C4-2B (cell line): Measurements from ENCODE around the gene CYBC1.
"Not testable (repeated sequence)": the region's sequence is repeated elsewhere in the genome, so short reads cannot be mapped to it uniquely, and the experiment has no call there.

Experiments used
- H3K27ac ChIP-seq: fragments of 450-650 bp; 2 replicates; pipeline ENCODE4 v1.5.1; 2017
- ZFX ChIP-seq: fragments of 450-650 bp; IDR thresholded peaks from 2 replicates; pipeline ENCODE4 v1.6.1; 2017
- TF ChIP-seq, protein P1 (sequence below): fragments of 450-650 bp; conservative IDR thresholded peaks from 2 replicates; pipeline ENCODE4 v1.5.1; 2017; ENCODE audit warnings: mild to moderate bottlenecking

The CYBC1 gene

DNA sequence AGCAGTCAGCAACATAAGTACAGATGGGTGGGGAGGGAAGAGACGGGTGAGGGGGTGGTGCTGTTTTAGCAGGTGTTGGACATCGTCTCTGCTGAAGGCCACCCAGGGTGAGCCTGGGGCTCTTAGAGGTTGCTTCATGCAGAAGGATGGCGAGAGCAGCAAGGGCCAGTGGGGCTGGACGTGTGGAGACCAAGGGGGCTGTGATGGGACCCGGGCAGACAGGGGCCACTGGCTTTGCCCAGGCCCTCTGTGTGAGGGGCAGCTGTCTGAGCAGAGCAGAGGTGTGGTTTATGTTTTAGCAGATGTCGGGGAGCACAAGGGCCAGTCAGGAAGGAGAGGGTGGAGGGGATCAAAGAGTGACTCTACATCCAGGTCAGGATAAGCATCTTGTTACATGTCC, 12.8 kb upstream of the CYBC1 start:
- TF ChIP-seq ZFX = no peak
- TF ChIP-seq, protein P1, sequence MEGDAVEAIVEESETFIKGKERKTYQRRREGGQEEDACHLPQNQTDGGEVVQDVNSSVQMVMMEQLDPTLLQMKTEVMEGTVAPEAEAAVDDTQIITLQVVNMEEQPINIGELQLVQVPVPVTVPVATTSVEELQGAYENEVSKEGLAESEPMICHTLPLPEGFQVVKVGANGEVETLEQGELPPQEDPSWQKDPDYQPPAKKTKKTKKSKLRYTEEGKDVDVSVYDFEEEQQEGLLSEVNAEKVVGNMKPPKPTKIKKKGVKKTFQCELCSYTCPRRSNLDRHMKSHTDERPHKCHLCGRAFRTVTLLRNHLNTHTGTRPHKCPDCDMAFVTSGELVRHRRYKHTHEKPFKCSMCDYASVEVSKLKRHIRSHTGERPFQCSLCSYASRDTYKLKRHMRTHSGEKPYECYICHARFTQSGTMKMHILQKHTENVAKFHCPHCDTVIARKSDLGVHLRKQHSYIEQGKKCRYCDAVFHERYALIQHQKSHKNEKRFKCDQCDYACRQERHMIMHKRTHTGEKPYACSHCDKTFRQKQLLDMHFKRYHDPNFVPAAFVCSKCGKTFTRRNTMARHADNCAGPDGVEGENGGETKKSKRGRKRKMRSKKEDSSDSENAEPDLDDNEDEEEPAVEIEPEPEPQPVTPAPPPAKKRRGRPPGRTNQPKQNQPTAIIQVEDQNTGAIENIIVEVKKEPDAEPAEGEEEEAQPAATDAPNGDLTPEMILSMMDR = no peak
- H3K27ac ChIP-seq = no peak overlapping the region

DNA sequence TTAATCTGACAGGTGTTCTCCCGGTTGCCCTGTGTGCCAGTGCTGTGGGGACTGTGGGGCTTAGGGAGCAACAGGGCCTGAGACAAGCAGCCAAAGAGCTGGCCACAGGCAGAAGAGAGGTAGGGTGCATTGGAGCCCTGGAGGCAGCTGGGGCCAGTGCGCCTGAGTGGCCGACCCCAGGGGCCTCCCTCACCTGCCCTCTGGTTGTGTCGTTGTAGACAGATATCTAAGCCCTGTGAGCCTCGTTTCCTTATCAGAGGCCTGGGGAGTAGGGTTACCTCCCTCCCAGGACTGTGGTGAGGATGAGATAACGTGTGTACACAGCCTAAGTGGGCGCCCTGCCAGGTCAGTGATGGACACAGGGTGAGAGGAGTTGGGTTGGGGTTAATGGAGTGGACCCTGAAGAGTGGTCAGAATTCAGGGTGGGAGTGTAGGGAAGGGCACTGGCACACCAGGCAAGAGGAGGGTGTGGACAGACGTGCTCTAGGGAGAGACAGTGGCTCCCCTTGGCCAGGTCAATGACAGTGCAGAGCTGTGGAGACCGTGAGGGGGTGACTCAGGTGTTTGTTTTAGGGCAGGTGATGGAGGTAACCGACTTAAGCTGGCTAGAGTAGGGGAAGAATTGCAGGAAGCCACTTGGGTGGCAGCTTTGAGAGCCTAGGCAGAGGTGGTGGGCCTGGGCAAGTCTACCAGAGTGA, 11.4 kb upstream of the CYBC1 start:
- no peak for TF ChIP-seq ZFX
- TF ChIP-seq, protein P1 = no peak
- H3K27ac ChIP-seq = no peak overlapping the region

DNA sequence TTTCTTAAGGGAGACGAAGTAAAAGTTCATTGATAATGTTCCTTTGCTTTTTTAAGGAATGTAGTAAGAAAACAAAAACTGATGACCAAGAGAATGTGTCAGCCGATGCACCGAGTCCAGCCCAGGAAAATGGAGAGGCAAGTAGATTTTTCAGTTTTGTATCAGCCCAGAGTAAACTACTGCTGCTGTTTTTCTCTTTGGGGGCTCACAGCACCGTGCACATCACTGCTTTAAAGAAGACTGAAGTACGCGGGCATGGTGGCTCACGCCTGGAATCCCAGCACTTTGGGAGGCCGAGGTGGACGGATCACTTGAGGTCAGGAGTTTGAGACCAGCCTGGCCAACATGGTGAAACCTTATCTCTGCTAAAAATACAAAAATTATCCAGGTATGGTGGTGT, 9.4 kb upstream of the CYBC1 start:
- not testable (repeated sequence) for H3K27ac ChIP-seq

DNA sequence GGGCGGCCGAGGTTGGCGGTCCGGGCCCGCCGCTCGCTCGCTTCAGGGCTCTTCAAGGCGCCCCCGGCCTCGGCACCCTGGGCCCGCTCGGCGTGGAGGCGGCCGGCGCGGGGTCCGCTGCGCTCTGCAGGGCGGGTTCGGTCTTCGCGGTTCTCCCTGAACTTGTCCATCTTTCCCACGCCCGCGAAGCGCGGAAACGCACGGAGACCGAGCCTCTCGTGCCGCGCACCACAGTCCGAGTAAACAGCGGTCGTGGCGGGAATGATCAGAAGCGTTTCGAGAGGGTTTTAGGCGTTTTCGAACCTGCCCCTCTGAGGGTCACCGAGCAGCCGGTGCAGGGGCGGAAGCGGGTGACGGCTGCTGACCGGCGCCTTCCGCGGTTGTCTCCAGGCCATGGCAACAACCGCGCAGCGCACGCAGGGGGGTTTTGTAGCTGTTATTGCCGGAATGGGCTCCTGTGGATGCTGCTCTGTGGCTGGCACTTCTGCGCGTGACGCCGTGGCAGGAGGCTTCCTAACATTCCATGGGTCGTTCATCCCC, 8.4 kb upstream of the CYBC1 start:
- TF ChIP-seq, protein P1 = no peak
- TF ChIP-seq ZFX = 0 out of 2 replicates have a peak, but pooled peaks have one; percentile 5
- peak overlapping the region; percentile 91 for H3K27ac ChIP-seq

DNA sequence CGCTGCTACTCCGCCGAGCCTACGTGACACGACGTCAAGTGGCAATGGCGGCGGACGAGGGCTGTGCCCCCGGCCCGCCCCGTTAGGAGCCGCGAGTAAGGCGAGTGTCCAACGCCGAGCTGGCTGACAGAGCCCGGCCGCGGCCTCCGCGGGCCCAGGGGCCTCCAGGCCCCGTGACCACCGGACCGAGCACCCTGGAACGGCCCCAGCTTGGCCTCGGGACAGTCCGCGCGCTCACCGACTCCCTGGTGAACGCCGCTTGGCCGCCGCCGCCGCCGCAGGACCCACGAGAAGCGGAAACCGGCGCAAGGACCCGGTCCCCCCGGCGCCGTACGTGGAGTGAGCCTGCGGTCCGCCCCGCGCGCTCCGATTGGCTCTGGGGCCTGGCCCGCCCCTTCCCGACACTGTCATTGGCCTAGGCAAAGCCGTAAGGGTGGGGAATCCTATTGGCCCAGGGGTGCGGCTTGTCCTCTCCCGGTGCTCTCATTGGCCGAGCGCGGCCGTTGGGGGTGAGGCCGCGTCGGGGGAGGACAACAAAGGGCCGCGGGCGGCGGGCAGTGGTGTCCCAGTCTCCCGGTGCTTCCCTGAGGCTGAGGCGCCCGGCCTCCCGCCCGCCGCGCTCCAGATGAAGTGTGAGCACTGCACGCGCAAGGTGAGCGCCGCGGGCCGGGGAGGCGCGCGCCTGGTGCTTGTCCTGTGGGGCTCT, 7.8 kb upstream of the CYBC1 start, which contains the start of gene NARF:
TSS of gene NARF (plus strand) at position 563 of the 706 bp plus-strand sequence. CDS start at position 626, 63 bp downstream.
- peak; percentile 64; the same call in 1 of the 2 replicates for TF ChIP-seq ZFX
- TF ChIP-seq, protein P1 = no peak
- H3K27ac ChIP-seq = peak within 1 kb of the TSS; percentile 91

DNA sequence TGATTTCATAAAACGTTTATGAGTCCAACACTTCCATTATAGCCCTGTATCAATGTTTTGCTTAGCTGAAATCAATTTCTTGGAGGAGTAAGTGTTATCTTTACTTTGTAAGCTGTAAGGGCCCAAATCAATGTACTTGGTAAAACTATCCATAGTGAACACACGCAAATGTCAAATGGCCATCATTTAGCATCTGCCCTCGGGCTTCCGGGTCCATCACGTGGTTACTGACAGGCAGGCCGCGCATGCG, 7.3 kb upstream of the CYBC1 start:
- peak overlapping the region; percentile 91 for H3K27ac ChIP-seq
- TF ChIP-seq, protein P1 = no peak
- TF ChIP-seq ZFX = no peak

DNA sequence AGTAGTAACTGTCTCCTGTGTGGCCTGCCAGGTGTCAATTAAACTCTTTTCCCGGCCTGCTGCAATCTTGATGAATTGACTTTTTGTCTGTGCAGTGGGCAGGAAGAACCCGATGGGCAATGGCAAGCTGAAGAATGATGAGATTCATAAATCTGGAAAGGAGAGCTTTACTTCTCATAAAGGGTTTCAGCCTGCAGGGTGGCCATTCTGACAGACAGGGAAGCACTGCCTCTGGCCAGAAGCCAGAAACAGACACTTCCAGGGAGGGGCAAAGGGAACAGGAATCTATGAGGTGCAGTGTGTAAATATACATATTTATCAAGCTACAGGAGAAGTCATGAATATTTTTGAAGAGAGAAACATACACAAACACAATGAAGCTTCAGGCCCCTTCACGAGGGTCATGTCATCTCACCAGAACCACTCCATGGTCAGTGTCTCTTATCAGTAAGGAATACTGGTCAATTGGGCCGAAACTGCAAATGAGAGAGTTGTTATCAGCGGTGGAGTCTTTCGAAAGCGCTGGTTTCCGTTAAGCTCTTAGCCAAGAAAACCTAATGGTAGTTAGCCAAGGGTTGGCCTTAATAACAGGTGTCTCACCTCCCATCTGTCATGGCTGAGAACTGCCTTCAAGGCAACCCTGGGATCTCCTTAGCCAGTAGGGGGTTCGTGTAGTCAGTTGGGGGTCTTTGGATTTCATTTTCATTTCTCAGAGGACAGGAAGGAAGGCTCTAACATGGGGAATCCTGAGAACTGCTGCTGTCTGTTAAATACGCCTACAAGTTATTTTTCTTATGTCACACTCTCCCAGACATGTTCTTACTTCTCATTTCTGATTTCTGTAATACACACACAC, 6.7 kb upstream of the CYBC1 start:
- TF ChIP-seq, protein P1 = no peak
- no peak for TF ChIP-seq ZFX
- peak overlapping the region; percentile 91 for H3K27ac ChIP-seq

DNA sequence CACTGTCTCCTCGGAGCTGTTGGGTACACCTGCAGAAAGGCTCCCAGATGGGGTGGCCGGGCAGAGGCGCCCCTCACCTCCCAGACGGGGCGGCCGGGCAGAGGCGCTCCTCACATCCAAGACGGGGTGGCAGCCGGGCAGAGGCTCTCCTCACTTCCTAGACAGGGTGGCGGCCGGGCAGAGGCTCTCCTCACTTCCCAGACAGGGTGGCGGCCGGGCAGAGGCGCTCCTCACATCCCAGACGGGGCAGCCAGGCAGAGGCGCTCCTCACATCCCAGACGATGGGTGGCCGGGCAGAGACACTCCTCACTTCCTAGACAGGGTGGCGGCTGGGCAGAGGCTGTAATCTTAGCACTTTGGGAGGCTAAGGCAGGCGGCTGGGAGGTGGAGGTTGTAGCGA, 3.2 kb upstream of the CYBC1 start:
- H3K27ac ChIP-seq = not testable (repeated sequence)

DNA sequence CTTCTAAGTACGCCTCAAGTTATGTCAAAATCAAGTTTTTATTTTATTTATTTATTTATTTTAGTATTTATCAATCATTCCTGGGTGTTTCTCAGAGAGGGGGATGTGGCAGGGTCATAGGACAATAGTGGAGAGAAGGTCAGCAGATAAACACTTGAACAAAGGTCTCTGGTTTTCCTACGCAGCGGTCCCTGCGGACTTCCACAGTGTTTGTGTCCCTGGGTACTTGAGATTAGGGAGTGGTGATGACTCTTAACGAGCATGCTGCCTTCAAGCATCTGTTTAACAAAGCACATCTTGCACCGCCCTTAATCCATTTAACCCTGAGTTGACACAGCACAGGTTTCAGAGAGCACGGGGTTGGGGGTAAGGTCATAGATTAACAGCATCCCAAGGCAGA, 2.6 kb upstream of the CYBC1 start:
- H3K27ac ChIP-seq = not testable (repeated sequence)
